Activated CD4-positive, alpha-beta T cell treated with anti-CD3 and anti-CD28 coated beads for 4 hours (primary cell): ENCODE measurements around the gene WNK4.

Source experiments
- DNase-seq, 2 donors: peaks; one replicate each; pipeline ENCODE4 v3.0.0-alpha.2; 2020

Gene WNK4

DNA sequence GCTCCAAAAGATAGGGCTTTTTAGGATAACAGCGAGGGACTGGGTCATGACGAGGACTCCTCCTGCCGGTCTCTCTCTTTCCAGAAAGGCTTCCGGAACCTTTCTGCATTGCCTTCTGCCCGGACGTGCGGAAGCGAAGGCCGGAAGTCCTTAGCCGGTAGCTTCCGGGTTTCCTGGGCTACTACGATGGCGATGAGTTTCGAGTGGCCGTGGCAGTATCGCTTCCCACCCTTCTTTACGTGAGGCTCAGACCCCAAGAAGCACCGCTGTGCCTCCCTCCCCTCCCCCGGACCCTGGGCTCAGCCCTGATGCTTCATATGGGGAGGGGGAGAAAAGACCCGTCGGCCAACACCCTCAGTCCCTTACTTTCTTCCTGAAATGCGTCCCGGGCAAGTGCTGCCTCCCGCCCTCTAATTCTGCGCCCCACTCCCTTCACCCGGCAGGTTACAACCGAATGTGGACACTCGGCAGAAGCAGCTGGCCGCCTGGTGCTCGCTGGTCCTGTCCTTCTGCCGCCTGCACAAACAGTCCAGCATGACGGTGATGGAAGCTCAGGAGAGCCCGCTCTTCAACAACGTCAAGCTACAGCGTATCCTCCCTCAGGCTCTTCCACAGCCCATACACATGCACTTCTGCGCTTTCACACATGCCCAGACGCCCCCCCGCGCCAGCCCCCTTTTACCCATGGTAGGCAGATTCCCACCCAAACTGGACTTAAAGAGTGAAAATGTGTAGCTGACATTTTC, 6.9 kb upstream of the WNK4 start, which contains the start of gene VPS25:
Gene VPS25, plus strand, starts transcription at position 160 of the 746 bp plus-strand sequence. Its CDS starts 27 bp downstream, at position 187.
- DNase-seq: peak; percentile 70 to 73

DNA sequence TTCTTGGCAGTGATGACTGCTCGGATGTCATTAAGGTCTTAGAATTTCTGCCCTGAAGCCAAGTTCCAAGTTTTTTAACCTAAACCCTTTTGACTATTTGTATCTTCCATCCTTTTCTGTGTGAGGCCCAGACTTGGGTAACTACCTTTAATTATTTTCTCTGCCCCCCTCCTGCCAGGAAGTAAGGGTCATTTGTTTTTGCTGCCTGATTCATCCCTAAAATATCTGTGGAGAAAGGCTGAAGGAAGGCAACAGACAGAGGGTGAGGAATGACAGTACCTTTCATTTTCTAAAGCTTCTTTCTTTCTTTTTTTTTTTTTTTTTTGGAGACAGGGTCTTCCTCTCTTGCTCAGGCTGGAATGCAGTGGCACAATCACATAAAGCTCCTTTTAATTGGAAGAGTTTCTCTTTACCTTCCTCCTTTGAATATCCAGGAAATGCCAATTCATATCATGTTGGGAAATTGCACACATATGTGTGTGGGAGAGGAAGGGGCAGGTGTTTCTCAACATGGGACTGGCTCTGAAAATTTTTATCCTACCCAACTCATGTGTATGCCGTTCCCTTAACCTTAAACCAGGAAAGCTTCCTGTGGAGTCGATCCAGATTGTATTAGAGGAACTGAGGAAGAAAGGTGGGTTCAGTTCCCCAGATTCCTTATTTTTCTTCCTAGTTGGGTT, 6.2 kb upstream of the WNK4 start:
- DNase-seq: no peak

- DNase-seq: no peak
Observed at GRCh38 chr17:42775534-42776098, 4.8 kb upstream of the WNK4 start.

DNA sequence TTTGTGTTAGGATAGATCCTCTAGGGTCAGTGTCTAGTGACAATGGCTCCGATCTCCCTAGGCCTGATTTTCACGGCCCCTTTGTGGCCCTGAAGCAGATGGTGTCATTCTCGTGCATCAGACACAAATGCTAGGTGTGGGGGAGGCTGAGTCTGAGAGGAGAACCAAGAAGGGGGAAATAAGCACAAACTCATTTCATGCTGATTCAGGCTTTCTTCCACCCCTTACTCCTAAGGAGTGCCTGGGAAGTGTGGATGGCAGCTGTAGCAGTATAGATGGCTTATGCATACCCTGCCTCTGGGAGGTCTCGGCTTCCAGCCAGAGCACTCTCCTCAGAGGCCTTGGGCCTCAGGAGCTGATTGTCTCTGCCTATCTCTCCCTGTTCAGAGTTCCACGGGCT, 1.8 kb upstream of the WNK4 start:
- DNase-seq: no peak

DNA sequence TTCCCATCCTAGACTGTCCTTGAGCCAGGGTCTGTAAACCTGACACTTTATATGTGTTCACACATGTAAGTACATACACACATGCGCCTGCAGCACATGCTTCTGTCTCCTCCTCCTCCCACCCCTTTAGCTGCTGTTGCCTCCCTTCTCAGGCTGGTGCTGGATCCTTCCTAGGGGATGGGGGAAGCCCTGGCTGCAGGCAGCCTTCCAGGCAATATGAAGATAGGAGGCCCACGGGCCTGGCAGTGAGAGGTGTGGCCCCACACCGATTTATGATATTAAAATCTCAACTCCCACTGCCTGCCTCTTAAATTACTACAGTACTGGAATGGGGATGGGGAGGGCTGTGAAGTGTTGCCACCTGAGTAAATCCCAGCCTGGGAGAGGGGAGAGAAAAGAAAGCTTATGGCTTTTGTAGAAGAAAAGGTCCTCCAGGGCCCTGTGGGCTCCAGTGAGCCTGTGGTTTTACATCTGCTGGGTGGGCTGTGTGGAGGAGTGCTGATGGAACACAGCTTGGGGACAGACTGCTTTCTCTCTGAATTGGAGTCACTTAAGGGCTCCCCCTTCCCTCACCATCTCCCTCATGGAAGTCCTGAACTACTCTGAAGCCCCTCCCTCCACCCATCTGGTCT, 990 bp upstream of the WNK4 start:
- no peak for DNase-seq

DNA sequence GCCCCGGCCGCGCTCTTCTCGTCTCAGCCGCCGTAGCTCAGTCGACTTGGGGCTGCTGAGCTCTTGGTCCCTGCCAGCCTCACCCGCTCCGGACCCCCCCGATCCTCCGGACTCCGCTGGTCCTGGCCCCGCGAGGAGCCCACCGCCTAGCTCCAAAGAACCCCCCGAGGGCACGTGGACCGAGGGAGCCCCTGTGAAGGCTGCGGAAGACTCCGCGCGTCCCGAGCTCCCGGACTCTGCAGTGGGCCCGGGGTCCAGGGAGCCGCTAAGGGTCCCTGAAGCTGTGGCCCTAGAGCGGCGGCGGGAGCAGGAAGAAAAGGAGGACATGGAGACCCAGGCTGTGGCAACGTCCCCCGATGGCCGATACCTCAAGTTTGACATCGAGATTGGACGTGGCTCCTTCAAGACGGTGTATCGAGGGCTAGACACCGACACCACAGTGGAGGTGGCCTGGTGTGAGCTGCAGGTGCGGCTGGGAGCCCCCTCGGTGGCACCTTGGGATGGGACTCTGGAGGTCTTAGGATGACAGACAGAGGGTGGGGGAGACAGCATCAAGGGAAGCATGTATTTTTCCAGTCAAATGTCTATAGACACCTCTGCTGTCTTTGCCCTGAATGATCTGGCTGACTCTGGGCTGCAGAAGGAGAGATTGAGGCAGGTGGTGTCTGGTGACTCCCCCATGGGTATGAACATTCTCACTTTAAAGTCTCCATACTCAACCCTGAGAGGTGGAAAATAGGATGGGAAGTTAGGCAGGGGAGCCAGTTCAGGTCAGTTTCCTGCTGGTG, 635 bp downstream of the WNK4 start:
- DNase-seq: no peak

GRCh38 chr17:42781639-42782165, 1.3 kb downstream of the WNK4 start:
- DNase-seq: no peak

- DNase-seq: no peak
Observed at GRCh38 chr17:42782166-42783061, 2.0 kb downstream of the WNK4 start.

DNA sequence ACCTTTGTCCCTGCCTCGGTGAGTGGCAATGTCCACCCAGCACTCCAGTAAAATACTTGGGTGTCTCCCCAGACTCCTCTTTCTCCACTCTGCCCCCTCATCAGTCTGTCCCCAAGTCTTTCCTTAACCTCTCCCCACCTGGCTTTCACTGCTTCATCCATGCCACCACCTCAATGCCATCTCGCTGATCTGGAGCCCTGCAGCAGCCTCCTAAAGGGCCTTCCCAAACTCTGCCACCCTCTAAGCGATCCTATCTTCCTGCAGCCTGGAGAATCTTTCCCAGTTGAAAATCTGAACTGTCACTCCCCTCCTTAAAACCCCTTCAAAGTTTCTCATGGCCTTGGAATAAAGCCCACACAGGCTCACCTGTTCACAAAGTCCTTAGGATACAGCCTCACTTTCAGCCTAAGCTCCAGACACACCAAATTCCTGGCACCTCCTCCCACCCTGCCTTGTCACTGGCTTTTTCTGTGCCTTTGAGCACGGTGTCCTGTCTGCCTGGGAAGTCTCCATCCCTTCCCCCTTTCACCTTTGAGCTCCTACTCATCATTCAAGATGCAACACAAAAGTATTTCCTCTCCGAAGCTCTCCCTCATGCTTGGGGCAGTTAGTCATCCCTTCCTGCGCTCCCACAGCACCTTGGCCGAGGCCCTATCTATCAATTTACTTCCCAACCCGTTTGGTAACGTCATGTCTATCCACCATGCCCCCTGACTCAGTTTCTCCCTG, 2.8 kb downstream of the WNK4 start:
- DNase-seq: no peak

GRCh38 chr17:42783791-42784138, 3.4 kb downstream of the WNK4 start:
- no peak for DNase-seq

GRCh38 chr17:42784409-42784808, 4.0 kb downstream of the WNK4 start:
- DNase-seq: no peak

DNA sequence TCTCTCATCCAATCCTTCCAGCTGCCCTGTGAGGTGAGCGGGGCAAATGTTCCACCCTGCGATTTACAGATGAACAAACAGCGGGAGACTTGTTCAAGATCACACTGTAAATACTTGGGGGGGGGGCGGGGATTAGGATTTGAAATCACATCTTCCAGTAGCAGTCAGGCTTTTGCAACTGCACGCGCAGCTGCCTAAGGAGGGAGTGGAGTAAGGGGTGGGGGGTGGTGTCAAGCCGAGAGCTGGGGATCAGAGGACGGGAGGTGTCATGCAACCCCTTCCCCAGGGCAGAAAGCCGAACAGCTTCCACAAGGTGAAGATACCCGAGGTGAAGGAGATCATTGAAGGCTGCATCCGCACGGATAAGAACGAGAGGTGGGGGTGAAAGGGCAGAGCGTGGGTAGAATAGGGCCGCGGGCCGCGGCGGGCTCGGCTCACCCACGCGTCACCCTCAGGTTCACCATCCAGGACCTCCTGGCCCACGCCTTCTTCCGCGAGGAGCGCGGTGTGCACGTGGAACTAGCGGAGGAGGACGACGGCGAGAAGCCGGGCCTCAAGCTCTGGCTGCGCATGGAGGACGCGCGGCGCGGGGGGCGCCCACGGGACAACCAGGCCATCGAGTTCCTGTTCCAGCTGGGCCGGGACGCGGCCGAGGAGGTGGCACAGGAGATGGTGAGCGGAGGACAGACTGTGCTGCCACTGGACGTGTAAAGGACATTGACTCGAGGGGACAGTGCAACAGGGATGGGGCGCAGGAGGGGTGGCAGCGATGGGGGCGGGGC, 4.6 kb downstream of the WNK4 start:
- peak; percentile 22 to 37 for DNase-seq

- no peak for DNase-seq
Observed at GRCh38 chr17:42787266-42787665, 6.9 kb downstream of the WNK4 start.

DNA sequence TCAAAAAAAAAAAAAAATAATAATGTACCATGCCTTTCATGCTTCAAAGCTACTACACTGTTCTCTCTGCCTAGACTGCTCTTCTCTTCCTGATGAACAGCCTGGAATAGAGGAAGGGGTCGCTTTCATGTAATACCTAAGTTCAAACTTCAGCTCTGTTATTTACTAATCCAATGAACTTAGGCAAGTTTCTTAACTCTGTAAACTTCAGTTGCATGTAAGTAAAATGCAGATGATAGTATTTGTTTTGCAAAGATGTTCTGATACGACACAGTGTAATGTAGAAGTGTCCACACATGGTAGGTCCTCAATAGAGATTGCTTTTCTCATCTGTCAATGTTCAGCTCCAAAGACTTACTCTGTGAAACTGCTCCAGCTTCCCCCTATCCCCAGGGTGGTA, 11.5 kb downstream of the WNK4 start:
- no peak for DNase-seq

- DNase-seq: no peak
Observed at GRCh38 chr17:42792545-42792944, 12.1 kb downstream of the WNK4 start.

GRCh38 chr17:42795061-42795460, 14.7 kb downstream of the WNK4 start:
- DNase-seq: no peak

- no peak for DNase-seq
Observed at GRCh38 chr17:42795465-42795864, 15.1 kb downstream of the WNK4 start.

DNA sequence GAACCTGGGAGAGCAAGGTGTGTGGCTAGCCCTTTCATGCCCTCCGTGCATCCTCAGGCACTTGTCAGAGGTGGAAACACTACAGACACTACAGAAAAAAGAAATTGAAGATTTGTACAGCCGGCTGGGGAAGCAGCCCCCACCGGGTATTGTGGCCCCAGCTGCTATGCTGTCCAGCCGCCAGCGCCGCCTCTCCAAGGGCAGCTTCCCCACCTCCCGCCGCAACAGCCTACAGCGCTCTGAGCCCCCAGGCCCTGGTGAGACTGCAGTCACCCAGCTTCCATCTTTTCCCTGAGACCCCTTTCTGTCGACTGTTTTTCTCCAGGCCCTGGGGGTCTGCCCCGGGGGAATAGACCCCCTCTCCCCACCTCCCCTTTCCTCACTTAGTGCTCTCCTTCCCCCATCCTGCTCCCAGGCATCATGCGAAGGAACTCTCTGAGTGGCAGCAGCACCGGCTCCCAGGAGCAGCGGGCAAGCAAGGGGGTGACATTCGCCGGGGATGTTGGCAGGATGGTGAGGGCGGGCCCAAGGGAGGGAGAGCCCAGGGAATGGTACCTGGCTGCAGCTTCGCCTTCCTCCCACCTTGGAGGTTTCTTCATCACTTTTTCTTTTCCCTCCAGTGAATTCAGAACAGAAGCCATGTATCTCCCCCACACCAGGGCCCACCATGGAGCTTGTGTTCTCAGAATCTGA, 15.8 kb downstream of the WNK4 start:
- DNase-seq: no peak
